HEK293 (cell line): Measurements from ENCODE around the gene MAML2.
A peak's percentile ranks its signal among the peaks of the same experiment; 100 is the strongest.

Experiments used
- BCL11A ChIP-seq: fragments of 450-650 bp; formaldehyde crosslinking; IDR thresholded peaks from 2 replicates; pipeline ENCODE4 v1.5.1; 2016; ENCODE audit warnings: low read depth, missing biosample characterization, missing genetic modification characterization
- HOXA7 ChIP-seq: sonication (generic); formaldehyde crosslinking; IDR thresholded peaks from 2 replicates; pipeline ENCODE4 v1.8.1; 2022; ENCODE audit warnings: missing genetic modification reagents, borderline replicate concordance
- IKZF3 ChIP-seq: fragments of 450-650 bp; IDR thresholded peaks from 2 replicates; pipeline ENCODE4 v1.5.0; 2018; ENCODE audit warnings: missing biosample characterization, mild to moderate bottlenecking, missing genetic modification characterization, moderate library complexity
- TRIM28 ChIP-seq: IDR thresholded peaks from 2 replicates; pipeline ENCODE4 v1.6.1; 2011; ENCODE audit warnings: low read length, control low read depth, borderline replicate concordance
- ZFP69B ChIP-seq: fragments of 450-650 bp; formaldehyde crosslinking; IDR thresholded peaks from 2 replicates; pipeline ENCODE4 v1.5.1; 2016; ENCODE audit warnings: missing biosample characterization, missing genetic modification characterization
- ZNF174 ChIP-seq: fragments of 450-650 bp; formaldehyde crosslinking; IDR thresholded peaks from 2 replicates; pipeline ENCODE4 v1.5.0; 2017; ENCODE audit warnings: missing biosample characterization, mild to moderate bottlenecking, missing genetic modification characterization
- ZNF19 ChIP-seq: fragments of 450-650 bp; formaldehyde crosslinking; IDR thresholded peaks from 2 replicates; pipeline ENCODE4; 2016; ENCODE audit warnings: missing biosample characterization, missing genetic modification characterization, low read depth
- ZNF2 ChIP-seq: fragments of 450-650 bp; formaldehyde crosslinking; IDR thresholded peaks from 2 replicates; pipeline ENCODE4 v1.5.1; 2016; ENCODE audit warnings: missing biosample characterization, missing genetic modification characterization
- ZNF202 ChIP-seq: fragments of 450-650 bp; formaldehyde crosslinking; IDR thresholded peaks from 2 replicates; pipeline ENCODE4 v1.5.1; 2016; ENCODE audit warnings: missing biosample characterization, missing genetic modification characterization, borderline replicate concordance
- ZNF24 ChIP-seq: fragments of 450-650 bp; formaldehyde crosslinking; IDR thresholded peaks from 2 replicates; pipeline ENCODE4 v1.5.1; 2016; ENCODE audit warnings: missing biosample characterization, missing genetic modification characterization
- ZNF366 ChIP-seq: fragments of 450-650 bp; formaldehyde crosslinking; conservative IDR thresholded peaks from 2 replicates; pipeline ENCODE4 v1.5.1; 2016; ENCODE audit warnings: missing biosample characterization, missing genetic modification characterization
- ZNF391 ChIP-seq: fragments of 450-650 bp; formaldehyde crosslinking; IDR thresholded peaks from 2 replicates; pipeline ENCODE4 v1.5.1; 2016; ENCODE audit warnings: low read depth, missing biosample characterization, missing genetic modification characterization, borderline replicate concordance
- ZNF423 ChIP-seq: fragments of 450-650 bp; formaldehyde crosslinking; IDR thresholded peaks from 2 replicates; pipeline ENCODE4 v1.5.1; 2016; ENCODE audit warnings: missing biosample characterization, missing genetic modification characterization
- ZNF433 ChIP-seq: fragments of 450-650 bp; formaldehyde crosslinking; IDR thresholded peaks from 2 replicates; pipeline ENCODE4 v1.5.1; 2016; ENCODE audit warnings: missing biosample characterization, missing genetic modification characterization, low read depth
- ZNF558 ChIP-seq: fragments of 450-650 bp; formaldehyde crosslinking; IDR thresholded peaks from 2 replicates; pipeline ENCODE4 v1.5.1; 2016; ENCODE audit warnings: missing biosample characterization, missing genetic modification characterization
- ZNF571 ChIP-seq: fragments of 450-650 bp; formaldehyde crosslinking; IDR thresholded peaks from 2 replicates; pipeline ENCODE4 v1.5.0; 2017; ENCODE audit warnings: missing biosample characterization, missing genetic modification characterization
- ZNF624 ChIP-seq: fragments of 450-650 bp; formaldehyde crosslinking; IDR thresholded peaks from 2 replicates; pipeline ENCODE4 v1.5.1; 2017; ENCODE audit warnings: missing biosample characterization, missing genetic modification characterization
- ZNF629 ChIP-seq: fragments of 450-650 bp; formaldehyde crosslinking; IDR thresholded peaks from 2 replicates; pipeline ENCODE4 v1.5.1; 2017; ENCODE audit warnings: missing biosample characterization, missing genetic modification characterization
- ZNF654 ChIP-seq: fragments of 450-650 bp; formaldehyde crosslinking; IDR thresholded peaks from 2 replicates; pipeline ENCODE4 v1.5.1; 2016; ENCODE audit warnings: low read depth, missing biosample characterization, missing genetic modification characterization
- ZNF843 ChIP-seq: fragments of 450-650 bp; formaldehyde crosslinking; IDR thresholded peaks from 2 replicates; pipeline ENCODE4 v1.5.1; 2016; ENCODE audit warnings: missing biosample characterization, missing genetic modification characterization
- TF ChIP-seq, protein P1 (sequence below): fragments of 450-650 bp; formaldehyde crosslinking; conservative IDR thresholded peaks from 2 replicates; pipeline ENCODE4 v1.5.1; 2016; ENCODE audit warnings: low read depth, missing biosample characterization, missing genetic modification characterization
- TF ChIP-seq, protein P2 (sequence below): fragments of 450-650 bp; IDR thresholded peaks from 2 replicates; pipeline ENCODE4 v1.5.1; 2018; ENCODE audit warnings: missing biosample characterization, missing genetic modification characterization
- TF ChIP-seq, protein P3 (sequence below): fragments of 450-650 bp; formaldehyde crosslinking; IDR thresholded peaks from 2 replicates; pipeline ENCODE4 v1.5.1; 2016; ENCODE audit warnings: missing biosample characterization, missing genetic modification characterization
- TF ChIP-seq, protein P4 (sequence below): fragments of 450-650 bp; formaldehyde crosslinking; IDR thresholded peaks from 2 replicates; pipeline ENCODE4 v1.5.1; 2016; ENCODE audit warnings: missing biosample characterization, missing genetic modification characterization
- TF ChIP-seq, protein P5 (sequence below): fragments of 450-650 bp; formaldehyde crosslinking; IDR thresholded peaks from 2 replicates; pipeline ENCODE4 v1.5.1; 2017; ENCODE audit warnings: missing biosample characterization, missing genetic modification characterization
- TF ChIP-seq, protein P6 (sequence below): fragments of 450-650 bp; formaldehyde crosslinking; IDR thresholded peaks from 2 replicates; pipeline ENCODE4 v1.5.1; 2017; ENCODE audit warnings: missing biosample characterization, missing genetic modification characterization
- TF ChIP-seq, protein P7 (sequence below): fragments of 450-650 bp; formaldehyde crosslinking; IDR thresholded peaks from 2 replicates; pipeline ENCODE4 v1.5.1; 2016; ENCODE audit warnings: missing biosample characterization, missing genetic modification characterization

MAML2 gene

DNA sequence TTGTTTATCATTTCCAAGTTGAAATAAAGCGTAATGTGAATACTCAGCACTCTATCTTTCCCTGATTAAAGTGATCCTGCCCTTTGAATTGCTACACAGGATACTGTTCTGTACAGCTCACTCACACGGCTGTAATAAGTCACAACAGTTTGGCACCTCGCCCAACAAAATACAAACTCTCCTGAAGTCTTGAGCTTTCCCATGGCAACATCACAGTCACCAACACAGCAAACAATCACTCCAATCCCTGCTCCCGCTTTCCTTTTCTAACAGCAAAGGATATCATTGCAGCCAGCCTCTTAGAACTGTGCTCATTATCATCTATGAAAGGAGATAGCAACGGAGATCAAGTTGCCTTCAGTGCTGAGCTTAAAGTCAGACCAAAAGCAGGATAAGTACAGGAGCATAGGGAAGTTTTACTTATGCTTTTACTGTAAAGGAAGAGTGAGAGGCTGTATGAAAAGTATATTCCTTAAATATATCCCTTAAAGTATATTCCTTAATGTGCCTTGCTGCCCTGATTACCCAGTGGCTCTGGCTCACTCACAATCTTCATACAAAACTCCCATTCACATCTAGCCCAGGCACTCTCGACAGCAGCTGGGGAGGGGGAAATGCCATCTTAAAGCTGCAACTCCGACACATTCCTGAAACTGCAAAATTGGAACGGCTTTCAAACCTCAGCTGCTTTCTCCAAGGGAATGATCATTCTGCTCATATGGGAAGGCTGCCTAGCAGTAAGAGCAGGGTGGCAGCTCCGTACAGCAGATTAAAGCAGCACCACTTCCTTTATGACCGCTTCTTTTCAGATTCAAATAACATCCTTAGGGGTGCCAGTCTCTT lies 35.8 kb downstream of the MAML2 start (continued):
- TF ChIP-seq, protein P1, sequence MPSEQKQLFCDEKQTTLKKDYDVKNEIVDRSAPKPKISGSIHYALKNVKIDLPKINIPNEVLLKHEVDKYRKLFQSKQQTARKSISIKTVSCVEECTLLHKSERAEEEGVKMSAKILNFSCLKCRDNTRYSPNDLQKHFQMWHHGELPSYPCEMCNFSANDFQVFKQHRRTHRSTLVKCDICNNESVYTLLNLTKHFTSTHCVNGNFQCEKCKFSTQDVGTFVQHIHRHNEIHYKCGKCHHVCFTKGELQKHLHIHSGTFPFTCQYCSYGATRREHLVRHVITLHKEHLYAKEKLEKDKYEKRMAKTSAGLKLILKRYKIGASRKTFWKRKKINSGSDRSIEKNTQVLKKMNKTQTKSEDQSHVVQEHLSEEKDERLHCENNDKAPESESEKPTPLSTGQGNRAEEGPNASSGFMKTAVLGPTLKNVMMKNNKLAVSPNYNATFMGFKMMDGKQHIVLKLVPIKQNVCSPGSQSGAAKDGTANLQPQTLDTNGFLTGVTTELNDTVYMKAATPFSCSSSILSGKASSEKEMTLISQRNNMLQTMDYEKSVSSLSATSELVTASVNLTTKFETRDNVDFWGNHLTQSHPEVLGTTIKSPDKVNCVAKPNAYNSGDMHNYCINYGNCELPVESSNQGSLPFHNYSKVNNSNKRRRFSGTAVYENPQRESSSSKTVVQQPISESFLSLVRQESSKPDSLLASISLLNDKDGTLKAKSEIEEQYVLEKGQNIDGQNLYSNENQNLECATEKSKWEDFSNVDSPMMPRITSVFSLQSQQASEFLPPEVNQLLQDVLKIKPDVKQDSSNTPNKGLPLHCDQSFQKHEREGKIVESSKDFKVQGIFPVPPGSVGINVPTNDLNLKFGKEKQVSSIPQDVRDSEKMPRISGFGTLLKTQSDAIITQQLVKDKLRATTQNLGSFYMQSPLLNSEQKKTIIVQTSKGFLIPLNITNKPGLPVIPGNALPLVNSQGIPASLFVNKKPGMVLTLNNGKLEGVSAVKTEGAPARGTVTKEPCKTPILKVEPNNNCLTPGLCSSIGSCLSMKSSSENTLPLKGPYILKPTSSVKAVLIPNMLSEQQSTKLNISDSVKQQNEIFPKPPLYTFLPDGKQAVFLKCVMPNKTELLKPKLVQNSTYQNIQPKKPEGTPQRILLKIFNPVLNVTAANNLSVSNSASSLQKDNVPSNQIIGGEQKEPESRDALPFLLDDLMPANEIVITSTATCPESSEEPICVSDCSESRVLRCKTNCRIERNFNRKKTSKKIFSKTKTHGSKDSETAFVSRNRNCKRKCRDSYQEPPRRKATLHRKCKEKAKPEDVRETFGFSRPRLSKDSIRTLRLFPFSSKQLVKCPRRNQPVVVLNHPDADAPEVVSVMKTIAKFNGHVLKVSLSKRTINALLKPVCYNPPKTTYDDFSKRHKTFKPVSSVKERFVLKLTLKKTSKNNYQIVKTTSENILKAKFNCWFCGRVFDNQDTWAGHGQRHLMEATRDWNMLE (tag by site-specific recombination), result no peak
- TF ChIP-seq, protein P2, sequence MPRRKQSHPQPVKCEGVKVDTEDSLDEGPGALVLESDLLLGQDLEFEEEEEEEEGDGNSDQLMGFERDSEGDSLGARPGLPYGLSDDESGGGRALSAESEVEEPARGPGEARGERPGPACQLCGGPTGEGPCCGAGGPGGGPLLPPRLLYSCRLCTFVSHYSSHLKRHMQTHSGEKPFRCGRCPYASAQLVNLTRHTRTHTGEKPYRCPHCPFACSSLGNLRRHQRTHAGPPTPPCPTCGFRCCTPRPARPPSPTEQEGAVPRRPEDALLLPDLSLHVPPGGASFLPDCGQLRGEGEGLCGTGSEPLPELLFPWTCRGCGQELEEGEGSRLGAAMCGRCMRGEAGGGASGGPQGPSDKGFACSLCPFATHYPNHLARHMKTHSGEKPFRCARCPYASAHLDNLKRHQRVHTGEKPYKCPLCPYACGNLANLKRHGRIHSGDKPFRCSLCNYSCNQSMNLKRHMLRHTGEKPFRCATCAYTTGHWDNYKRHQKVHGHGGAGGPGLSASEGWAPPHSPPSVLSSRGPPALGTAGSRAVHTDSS (tag by site-specific recombination), result no peak
- TF ChIP-seq, protein P3, sequence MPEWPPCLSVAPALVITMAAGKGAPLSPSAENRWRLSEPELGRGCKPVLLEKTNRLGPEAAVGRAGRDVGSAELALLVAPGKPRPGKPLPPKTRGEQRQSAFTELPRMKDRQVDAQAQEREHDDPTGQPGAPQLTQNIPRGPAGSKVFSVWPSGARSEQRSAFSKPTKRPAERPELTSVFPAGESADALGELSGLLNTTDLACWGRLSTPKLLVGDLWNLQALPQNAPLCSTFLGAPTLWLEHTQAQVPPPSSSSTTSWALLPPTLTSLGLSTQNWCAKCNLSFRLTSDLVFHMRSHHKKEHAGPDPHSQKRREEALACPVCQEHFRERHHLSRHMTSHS (tag by site-specific recombination), result no peak
- TF ChIP-seq, protein P4, sequence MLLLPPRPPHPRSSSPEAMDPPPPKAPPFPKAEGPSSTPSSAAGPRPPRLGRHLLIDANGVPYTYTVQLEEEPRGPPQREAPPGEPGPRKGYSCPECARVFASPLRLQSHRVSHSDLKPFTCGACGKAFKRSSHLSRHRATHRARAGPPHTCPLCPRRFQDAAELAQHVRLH (tag by site-specific recombination), result no peak
- TF ChIP-seq ZNF24 (tag by site-specific recombination) (no peak), TRIM28 (peak; percentile 91), ZNF423 (tag by site-specific recombination) (no peak), ZNF654 (tag by site-specific recombination) (no peak), ZNF624 (no peak), BCL11A (tag by site-specific recombination) (no peak), ZNF202 (tag by site-specific recombination) (no peak), ZNF558 (tag by site-specific recombination) (no peak), ZNF2 (tag by site-specific recombination) (peak; percentile 73; the same call in 1 of the 2 replicates), ZFP69B (tag by site-specific recombination) (peak; percentile 18; the same call in 1 of the 2 replicates), ZNF391 (tag by site-specific recombination) (no peak), ZNF629 (tag by site-specific recombination) (0 out of 2 replicates have a peak, but pooled peaks have one; percentile 34), IKZF3 (peak; percentile 57), ZNF433 (no peak), ZNF571 (tag by site-specific recombination) (no peak), HOXA7 (no peak), ZNF366 (peak; percentile 58), ZNF19 (tag by site-specific recombination) (no peak), ZNF843 (tag by site-specific recombination) (peak; percentile 31; the same call in 1 of the 2 replicates), ZNF174 (tag by site-specific recombination) (no peak)
- TF ChIP-seq, protein P5, sequence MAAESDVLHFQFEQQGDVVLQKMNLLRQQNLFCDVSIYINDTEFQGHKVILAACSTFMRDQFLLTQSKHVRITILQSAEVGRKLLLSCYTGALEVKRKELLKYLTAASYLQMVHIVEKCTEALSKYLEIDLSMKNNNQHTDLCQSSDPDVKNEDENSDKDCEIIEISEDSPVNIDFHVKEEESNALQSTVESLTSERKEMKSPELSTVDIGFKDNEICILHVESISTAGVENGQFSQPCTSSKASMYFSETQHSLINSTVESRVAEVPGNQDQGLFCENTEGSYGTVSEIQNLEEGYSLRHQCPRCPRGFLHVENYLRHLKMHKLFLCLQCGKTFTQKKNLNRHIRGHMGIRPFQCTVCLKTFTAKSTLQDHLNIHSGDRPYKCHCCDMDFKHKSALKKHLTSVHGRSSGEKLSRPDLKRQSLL (tag by site-specific recombination), result no peak
- TF ChIP-seq, protein P6, sequence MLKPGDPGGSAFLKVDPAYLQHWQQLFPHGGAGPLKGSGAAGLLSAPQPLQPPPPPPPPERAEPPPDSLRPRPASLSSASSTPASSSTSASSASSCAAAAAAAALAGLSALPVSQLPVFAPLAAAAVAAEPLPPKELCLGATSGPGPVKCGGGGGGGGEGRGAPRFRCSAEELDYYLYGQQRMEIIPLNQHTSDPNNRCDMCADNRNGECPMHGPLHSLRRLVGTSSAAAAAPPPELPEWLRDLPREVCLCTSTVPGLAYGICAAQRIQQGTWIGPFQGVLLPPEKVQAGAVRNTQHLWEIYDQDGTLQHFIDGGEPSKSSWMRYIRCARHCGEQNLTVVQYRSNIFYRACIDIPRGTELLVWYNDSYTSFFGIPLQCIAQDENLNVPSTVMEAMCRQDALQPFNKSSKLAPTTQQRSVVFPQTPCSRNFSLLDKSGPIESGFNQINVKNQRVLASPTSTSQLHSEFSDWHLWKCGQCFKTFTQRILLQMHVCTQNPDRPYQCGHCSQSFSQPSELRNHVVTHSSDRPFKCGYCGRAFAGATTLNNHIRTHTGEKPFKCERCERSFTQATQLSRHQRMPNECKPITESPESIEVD (tag by site-specific recombination), result peak; percentile 45; the same call in 1 of the 2 replicates
- TF ChIP-seq, protein P7, sequence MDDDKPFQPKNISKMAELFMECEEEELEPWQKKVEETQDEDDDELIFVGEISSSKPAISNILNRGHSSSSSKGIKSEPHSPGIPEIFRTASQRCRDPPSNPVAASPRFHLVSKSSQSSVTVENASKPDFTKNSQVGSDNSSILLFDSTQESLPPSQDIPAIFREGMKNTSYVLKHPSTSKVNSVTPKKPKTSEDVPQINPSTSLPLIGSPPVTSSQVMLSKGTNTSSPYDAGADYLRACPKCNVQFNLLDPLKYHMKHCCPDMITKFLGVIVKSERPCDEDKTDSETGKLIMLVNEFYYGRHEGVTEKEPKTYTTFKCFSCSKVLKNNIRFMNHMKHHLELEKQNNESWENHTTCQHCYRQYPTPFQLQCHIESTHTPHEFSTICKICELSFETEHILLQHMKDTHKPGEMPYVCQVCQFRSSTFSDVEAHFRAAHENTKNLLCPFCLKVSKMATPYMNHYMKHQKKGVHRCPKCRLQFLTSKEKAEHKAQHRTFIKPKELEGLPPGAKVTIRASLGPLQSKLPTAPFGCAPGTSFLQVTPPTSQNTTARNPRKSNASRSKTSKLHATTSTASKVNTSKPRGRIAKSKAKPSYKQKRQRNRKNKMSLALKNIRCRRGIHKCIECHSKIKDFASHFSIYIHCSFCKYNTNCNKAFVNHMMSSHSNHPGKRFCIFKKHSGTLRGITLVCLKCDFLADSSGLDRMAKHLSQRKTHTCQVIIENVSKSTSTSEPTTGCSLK (tag by site-specific recombination), result no peak
